HG03378 (cell line): ENCODE data around the gene EFCAB11.

Experiments used
- ATAC-seq: cut with Tn5 transposase; IDR thresholded peaks from one replicate; pipeline ENCODE4 v1.9.1; 2021; ENCODE audit warnings: mild to moderate bottlenecking, moderate library complexity; ENCODE audit not compliant: unreplicated experiment

Gene EFCAB11

DNA sequence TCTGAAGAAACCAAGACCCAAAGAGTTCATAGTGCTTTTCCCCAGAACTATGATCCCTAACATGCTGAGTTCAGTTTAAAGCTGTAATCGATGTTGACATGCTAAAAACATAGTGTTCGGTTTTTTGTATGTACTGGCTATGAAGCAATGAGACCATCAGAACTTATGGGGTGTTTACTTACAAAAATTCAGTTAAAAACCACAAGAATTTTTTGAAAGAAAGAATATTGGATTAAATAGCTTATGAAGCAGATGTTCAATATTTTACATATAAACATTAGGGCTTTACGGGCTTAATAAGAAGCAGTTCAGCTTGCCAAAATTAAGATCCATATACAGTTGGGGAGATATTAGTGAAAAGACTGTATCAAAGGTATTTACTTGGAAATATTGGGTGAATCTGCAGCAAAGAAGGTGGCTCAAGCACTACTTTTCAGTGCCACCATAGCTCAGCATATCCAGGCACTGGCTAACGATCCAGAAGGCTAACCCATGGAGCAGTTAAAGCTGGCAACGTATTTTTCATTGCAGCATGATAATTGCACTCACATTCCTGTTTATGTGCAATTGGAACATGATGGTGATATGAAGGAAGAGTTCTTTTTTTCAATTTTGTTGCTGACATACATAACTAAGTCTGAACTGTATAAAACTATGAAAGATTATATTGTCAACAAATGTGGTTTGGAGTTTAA lies 125.9 kb downstream of the EFCAB11 start:
- no peak for ATAC-seq

DNA sequence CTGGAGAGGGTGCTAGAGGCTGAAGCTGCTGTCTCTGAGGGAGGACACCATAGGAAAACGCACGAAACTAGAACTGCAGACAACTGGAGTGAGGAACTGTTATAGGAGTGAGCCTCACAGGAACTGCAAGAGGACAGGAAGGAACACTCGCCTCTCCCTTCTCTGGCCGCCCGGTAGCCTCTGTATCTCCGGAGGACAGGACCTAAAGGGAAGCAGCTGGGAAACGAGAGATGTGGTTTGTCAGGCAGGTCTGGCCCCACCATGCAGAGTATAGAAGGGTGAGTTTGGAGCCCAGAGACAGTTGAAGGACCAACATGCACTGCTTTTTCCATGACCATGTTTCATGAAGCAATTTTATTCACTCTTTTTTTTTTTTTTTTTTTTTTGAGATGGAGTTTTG lies 127.3 kb downstream of the EFCAB11 start:
- no peak for ATAC-seq

DNA sequence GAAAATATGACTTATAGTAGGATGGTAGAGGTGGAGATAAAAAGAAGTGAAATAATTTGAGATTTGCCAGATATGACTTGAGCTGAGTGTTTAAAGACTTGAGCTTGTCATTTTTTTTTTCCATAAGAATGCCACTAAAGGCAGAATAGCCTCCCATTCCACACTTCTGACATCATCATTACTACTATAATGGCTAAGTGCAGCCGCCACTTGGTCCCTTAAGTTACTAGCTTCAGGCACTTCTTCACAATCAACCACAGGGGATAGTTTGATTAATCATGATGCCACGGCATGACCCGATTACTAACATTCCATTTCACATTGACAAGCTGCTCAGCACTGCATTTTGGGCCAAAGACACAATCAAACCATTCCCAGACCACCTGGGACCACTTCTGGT lies 127.9 kb downstream of the EFCAB11 start:
- ATAC-seq = no peak

GRCh38 chr14:89823743-89824142 lies 130.8 kb downstream of the EFCAB11 start:
- no peak for ATAC-seq

DNA sequence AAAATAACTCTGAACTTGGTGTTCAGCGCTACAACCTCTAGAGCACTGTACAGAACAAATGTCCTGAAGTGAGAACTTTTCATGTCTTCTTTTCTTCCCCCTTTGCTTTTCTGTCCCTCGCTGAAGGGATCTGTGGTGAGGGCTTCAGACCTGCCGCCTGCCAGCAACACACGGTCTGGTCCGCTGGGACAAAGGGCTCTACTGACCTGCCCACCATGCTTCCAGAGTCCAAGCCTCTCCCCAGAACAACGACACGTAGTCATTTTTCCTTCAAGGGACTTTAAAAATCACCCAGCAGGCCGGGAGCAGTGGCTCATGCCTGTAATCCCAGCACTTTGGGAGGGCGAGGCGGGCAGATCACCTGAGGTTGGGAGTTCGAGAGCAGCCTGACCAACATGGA lies 140.4 kb downstream of the EFCAB11 start:
- no peak for ATAC-seq

DNA sequence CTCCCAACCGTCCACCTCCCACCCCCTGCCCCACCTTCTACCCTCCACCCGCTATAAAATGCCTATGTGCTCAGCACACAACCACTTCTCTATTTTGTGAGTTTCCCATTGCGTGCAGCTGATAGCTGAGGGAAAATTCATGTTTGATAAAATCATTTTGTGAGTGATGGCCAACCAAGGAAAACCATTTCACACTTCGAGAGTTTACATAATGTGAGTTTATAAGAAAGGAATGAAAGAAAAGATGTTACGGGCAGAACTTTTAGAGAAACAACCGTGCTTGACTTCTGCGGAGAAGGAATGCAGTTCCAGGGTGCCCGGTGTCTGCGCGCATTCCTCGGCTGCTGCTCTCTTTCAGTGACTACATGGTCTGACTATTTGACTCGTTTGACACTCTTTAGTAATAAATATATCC lies 140.9 kb downstream of the EFCAB11 start:
- no peak for ATAC-seq

- ATAC-seq = no peak
Measured at GRCh38 chr14:89811954-89812575, 142.5 kb downstream of the EFCAB11 start.

GRCh38 chr14:89810101-89810500 lies 144.4 kb downstream of the EFCAB11 start:
- ATAC-seq = no peak

GRCh38 chr14:89807892-89808291 lies 146.6 kb downstream of the EFCAB11 start:
- ATAC-seq = no peak

- no peak for ATAC-seq
Measured at GRCh38 chr14:89807151-89807550, 147.4 kb downstream of the EFCAB11 start.

DNA sequence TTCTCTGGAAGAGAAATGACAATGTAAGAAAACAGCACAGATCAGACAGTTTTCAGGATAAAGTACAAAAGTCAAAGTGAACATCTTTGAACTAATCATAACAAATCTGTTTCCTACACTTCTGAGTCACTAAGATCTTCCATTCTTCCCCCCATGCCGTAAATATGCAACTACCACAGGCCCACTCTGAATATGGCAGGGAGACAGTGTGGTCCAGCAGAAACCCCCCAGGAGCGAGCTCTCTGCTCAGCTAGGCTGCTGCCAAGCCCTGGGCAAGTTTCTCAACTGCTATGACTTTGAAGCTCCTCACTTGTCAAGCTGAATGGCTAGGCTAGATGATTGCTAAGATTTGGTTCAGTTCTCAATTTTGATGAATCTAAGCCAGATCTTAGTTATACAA lies 148.1 kb downstream of the EFCAB11 start:
- no peak for ATAC-seq

DNA sequence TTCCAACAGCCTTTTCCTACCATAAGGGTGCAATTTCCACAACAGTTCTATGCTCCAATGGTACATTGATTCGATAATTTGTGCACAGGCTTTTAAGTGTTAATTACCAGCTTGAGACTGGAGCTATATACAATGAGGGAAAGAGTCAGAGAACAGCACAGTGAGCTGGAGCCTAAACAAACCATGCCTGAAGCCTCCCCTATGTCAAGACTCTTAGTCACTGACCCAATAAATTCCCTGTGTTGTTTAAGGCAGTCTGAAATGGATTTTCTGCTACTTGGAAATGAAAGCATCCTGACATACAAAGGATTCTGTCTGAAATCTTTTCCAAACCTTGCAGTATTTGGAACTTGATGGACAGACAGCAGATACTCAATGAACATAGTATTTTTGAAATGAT lies 149.0 kb downstream of the EFCAB11 start:
- ATAC-seq = no peak

DNA sequence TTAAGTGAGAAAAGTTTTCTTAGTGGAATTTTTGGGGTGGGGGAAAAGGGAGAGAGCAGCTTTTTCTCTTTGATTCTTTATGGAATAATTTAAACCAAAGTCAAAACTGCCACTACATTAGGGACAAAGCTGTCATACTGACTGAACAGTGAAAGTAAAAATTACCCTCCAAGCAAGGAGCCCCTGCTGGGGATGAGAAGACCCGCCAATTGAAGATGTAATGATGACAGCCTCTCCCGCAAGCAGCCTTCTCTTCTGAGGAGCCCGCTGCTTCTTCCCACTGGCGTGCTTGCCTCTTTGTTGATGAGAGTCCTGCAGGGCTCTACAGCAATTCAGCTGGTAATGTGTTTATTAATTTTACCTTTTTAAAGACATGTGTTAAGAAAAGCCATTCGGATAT lies 151.0 kb downstream of the EFCAB11 start:
- ATAC-seq = no peak

DNA sequence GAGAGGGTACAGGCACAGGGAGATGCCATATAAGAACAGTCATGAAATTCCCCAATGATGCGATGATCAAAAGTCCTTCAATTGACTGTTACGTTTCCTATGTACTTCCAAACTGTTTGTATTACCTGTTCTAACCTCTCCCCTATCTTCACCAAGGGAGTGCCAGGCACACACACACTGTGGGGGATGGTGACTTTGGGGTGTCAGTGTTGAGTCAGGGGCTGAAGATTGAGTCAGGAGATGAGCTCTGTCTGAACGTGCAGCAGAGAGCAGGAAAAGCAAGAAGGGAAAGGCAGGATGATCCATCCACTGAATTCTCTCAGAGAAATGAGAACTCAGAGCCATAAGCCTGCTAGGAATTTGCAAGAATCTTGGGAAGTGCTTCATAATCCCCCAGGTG lies 153.4 kb downstream of the EFCAB11 start:
- no peak for ATAC-seq

DNA sequence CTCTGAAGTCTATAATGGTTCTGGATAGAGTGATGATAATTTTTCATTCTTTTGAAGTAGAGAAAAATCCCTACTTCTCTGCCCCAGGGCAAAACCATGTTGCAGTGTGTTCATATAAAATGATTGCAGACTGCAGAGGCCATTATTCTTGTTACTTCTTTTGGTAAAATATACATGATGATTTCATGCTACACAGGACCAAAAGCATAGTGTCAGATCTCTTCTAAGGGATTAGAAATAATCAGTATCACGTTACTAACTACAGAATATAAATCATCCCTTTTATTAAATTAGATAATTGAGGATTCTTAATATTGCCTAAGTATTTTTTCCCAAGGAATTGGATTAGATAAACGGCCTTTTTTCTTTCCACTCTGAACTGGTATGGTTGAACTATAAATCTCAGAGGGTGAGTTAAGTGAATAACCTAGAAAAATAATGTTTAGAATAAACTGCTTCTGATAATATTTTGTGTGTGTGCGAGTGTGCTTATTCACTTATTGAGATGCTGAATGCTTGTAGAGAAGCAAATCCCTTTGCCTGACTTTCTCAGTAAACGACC lies 156.2 kb downstream of the EFCAB11 start:
- ATAC-seq = no peak

GRCh38 chr14:89797148-89797547 lies 157.4 kb downstream of the EFCAB11 start:
- no peak for ATAC-seq

GRCh38 chr14:89794096-89794495 lies 160.4 kb downstream of the EFCAB11 start:
- ATAC-seq = no peak

GRCh38 chr14:89793367-89793716 lies 161.2 kb downstream of the EFCAB11 start:
- ATAC-seq = no peak

DNA sequence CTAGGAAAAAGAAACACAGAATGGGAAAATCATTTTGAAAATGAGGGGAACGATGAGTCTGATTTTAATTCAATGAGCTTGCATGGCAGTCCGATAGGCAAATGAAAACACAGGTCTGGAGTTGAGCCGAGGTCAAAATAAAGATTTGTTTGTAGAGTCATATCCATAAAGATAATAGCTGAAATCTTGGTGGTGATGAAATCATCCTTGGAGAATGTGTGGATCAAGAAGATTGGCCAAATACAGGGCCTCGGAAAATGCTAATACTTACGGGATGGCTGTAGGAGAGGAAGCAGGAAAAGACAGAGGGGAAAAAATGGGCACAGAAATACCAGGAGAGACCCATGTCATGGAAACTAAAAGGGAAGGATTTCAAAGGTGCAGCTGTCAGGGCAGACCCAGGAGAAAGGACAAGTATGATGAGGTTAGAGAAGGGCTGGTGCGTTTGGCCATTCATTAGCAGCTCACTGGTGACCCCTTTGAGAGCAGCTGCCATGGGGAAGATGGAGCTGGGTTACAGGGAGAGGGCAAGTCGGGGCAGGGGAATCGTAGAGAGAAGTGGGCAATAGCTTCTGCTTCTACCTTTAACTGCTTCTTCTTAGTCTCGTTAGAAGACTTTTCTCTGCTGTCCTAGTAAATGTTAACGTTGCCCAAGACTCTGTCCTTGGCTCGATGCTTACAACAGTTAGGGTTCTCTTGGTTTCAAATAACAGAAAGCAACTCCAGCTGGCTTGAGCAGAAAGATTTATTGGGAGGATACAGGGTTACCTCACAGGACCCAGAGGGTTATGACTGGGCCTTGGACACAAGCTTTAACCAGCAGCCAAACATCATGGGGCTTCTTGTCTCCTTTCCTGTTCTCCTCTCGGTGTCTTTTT lies 161.8 kb downstream of the EFCAB11 start:
- ATAC-seq = no peak

- no peak for ATAC-seq
Measured at GRCh38 chr14:89787525-89787924, 167.0 kb downstream of the EFCAB11 start.

DNA sequence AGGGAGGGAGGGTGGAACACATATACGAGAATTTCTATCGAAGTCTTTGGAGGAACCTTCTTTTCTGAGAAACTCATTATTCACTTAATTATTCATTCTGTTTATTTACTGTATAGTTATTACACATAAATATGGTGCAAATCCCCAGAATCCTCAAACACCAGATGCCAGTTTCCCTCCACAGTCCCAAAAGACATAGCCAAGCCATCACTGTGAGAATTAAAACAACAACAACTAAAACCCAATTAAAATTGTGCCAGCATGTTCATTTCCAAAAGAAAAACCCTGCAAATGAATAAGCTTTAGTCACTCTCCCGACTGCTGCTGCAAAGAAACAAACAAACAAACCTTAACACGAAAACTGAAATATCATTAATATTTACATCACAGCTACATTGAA lies 173.5 kb downstream of the EFCAB11 start:
- ATAC-seq = no peak

DNA sequence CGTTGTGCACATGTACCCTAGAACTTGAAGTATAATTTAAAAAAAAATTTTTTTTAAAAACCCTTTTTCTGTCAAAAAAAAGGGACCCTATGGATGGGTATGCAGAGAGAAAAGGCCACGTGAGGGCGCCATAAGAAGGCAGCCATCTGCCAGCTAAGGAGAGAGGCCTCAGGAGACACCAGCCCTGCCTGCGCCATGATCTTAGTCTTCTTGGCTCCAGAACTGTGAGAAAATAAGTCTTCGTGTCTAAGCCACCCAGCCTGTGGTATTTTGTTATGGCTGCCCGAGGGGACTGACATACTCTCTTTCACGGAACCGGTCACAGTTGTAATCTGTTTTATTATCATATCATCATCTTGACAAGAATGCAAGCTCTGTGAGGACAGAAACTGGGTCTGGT lies 174.8 kb downstream of the EFCAB11 start:
- ATAC-seq = no peak
